Mononuclear cell (primary cell): Measurements from ENCODE around the gene ARSG. TPM values are rescaled to one million over a fixed set of nuclear protein-coding genes. Genes with fewer than 3 reads are reported as not detected.
"Not testable (repeated sequence)": the region's sequence is repeated elsewhere in the genome, so short reads cannot be mapped to it uniquely, and the experiment has no call there.

Source experiments
- H3K27me3 ChIP-seq: 2 replicates; pipeline ENCODE4 v1.6.0; 2011; ENCODE audit warnings: low read length, control low read depth; ENCODE audit not compliant: insufficient read depth
- H3K4me1 ChIP-seq: 2 replicates; pipeline ENCODE4 v1.5.1; 2011; ENCODE audit warnings: mild to moderate bottlenecking, low read length, control low read depth; ENCODE audit not compliant: insufficient read depth
- H3K4me3 ChIP-seq: 2 replicates; pipeline ENCODE4 v1.5.1; 2011; ENCODE audit warnings: mild to moderate bottlenecking, low read length, moderate library complexity
- H3K9me3 ChIP-seq: 2 replicates; pipeline ENCODE4 v1.5.1; 2011; ENCODE audit warnings: low read depth, mild to moderate bottlenecking, control low read depth, low read length
- total RNA-seq: library from RNA; depleted of rRNA; stranded (reverse); fragments of >200 nt; gene quantifications from one replicate; pipeline ENCODE4 v1.2.3, GENCODE V29; 2012

Gene ARSG
- total RNA-seq, 1 donor, result 18.5 TPM

DNA sequence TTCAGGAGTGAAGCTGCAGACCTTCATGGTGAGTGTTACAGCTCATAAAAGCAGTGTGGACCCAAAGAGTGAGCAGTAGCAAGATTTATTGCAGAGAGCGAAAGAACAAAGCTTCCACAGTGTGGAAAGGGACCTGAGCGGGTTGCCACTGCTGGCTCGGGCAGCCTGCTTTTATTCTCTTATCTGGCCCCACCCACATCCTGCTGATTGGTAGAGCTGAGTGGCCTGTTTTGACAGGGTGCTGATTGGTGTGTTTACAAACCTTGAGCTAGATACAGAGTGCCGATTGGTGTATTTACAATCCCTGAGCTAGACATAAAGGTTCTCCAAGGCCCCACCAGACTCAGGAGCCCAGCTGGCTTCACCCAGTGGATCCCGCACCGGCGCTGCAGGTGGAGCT, 17.2 kb downstream of the ARSG start:
- not testable (repeated sequence) for H3K27me3 ChIP-seq, H3K9me3 ChIP-seq, H3K4me3 ChIP-seq
- H3K4me1 ChIP-seq, result peaks cover 64% of the 10 kb centered on the region

DNA sequence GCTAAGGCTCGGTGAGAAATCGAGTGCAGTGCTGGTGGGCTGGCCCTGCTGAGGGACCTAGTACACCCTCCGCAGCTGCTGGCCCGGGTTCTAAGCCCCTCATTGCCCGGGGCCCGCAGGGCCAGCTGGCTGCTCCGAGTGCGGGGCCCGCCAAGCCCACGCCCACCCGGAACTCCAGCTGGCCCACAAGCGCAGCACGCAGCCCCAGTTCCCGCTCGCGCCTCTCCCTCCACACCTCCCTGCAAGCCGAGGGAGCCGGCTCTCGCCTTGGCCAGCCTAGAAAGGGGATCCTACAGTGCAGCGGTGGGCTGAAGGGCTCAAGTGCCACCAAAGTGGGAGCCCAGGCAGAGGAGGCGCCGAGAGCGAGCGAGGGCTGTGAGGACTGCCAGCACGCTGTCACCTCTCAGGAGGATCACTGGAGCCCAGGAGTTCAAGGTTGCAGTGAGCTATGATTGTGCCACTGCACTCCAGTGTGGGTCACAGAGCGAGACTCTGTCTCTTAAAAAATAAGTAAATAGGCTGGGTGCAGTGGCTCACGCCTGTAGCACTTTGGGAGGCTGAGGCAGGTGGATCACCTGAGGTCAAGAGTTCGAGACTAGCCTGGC, 17.9 kb downstream of the ARSG start:
- H3K27me3 ChIP-seq, H3K4me3 ChIP-seq, H3K9me3 ChIP-seq: not testable (repeated sequence)
- peaks cover 68% of the 10 kb centered on the region for H3K4me1 ChIP-seq

DNA sequence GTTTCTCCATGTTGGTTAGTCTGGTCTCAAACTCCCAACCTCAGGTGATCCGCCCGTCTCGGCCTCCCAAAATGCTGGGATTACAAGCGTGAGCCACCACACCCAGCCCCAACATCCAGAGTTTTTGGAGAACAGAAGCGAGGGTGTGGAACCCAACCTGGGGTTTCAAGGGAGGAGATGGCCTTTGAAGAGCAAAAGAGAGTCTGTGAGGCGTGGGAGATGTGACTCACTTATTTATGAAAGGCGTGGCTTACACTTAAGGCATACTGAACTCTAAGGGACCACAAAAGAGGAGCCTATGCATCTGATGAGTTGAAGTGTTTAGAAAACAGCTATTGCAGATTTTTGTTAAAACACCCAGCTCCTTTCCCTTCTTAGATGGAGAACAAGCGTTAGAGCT, 18.9 kb downstream of the ARSG start:
- peaks cover 68% of the 10 kb centered on the region for H3K4me1 ChIP-seq

DNA sequence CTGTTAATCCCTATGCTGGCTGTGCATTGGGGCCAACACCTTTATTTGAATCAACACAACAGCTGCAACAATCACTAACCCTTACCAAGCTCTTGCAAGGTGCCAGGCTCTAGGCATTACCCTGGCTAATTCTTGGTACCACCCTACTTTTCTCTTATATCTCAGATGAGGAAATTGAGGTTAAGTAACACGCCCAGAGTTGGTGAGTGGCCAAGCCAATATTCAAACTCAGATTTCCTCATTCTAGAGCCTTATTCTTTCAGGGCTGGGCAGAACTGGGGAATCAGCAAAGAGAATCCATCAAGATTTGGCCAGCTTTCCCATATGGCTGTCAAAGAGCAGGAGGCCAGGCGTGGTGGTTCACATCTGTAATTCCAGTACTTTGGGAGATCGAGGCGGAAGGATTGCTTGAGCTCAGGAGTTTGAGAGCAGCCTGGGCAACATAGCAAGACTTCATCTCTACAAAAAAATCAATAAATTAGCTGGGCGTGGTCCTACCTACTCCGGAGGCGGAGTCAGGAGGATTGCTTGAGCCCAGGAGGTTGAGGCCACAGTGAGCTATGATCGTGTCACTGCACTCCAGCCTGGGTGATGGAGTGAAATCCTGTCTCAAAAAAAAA, 23.7 kb downstream of the ARSG start:
- H3K27me3 ChIP-seq, result no peaks in the 10 kb centered on the region
- H3K4me1 ChIP-seq, result peaks cover 99% of the 10 kb centered on the region
- no peaks in the 10 kb centered on the region for H3K9me3 ChIP-seq
- H3K4me3 ChIP-seq, result no peak overlapping the region

More for the DNA sequence above, 18.9 kb downstream of the ARSG start:
- H3K9me3 ChIP-seq, result no peaks in the 10 kb centered on the region
- H3K4me3 ChIP-seq, result no peak overlapping the region
- no peaks in the 10 kb centered on the region for H3K27me3 ChIP-seq

GRCh38 chr17:68315930-68316329, 24.6 kb downstream of the ARSG start:
- H3K27me3 ChIP-seq, result no peaks in the 10 kb centered on the region
- H3K4me1 ChIP-seq, result peaks cover 95% of the 10 kb centered on the region
- no peak overlapping the region for H3K4me3 ChIP-seq
- H3K9me3 ChIP-seq, result no peaks in the 10 kb centered on the region

DNA sequence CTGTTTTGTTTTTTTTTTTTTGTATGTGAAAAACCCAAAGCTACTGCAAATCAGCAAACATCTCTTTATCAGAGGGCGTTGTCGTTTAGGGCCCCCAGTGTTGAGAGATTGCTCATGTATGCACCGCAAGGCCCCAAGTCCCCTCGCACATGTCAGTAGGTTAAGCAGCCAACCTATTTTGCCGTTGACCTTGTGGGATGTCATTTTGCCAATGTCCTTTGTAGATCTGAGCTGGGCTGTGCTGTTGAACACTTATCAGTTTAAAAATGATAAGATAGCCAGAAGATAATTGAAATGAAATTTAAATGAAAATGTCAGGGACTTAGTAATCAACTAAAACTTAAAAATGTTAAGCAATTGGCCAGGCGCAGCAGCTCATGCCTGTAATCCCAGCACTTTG, 26.2 kb downstream of the ARSG start:
- Histone ChIP-seq H3K27me3 (no peaks in the 10 kb centered on the region), H3K4me3 (no peak overlapping the region), H3K9me3 (no peaks in the 10 kb centered on the region), H3K4me1 (peaks cover 80% of the 10 kb centered on the region)

- Histone ChIP-seq H3K4me1 (peaks cover 71% of the 10 kb centered on the region), H3K4me3 (no peak overlapping the region), H3K27me3 (no peaks in the 10 kb centered on the region), H3K9me3 (no peaks in the 10 kb centered on the region)
These were observed 27.1 kb downstream of the ARSG start for GRCh38 chr17:68318103-68318991.

- Histone ChIP-seq H3K4me3 (no peak overlapping the region), H3K4me1 (peaks cover 59% of the 10 kb centered on the region)
These were observed 28.3 kb downstream of the ARSG start for GRCh38 chr17:68319410-68320162.

DNA sequence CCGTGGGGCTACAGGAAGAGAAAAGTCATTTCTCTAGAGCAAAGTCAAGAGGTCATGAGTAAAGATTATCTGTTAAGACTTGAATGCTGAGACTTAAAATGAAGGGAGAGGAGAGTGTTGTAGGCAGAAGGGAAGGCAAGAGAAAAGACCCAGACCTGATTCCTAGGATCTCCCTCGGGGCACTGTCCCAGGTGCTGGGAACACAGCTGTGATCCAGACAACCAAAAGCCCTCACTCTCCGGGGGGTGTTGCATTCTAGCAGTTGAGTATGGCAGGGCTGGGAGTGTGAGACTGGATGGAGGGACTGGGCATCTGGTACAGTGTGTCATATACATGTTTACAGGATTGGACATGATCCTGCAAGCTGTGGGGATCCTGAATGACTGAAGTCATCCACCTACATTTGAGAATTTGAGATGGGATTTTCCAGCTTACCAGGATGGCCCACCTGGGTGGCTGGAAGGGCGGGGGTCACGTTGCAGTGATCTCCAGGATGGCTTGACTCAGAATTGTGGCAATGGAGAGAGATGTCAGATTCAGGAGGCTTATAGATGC, 29.1 kb downstream of the ARSG start:
- Histone ChIP-seq H3K4me1 (peaks cover 51% of the 10 kb centered on the region), H3K4me3 (no peak overlapping the region), H3K9me3 (no peaks in the 10 kb centered on the region), H3K27me3 (no peaks in the 10 kb centered on the region)

More at GRCh38 chr17:68319410-68320162, 28.3 kb downstream of the ARSG start:
- H3K9me3 ChIP-seq, result no peaks in the 10 kb centered on the region
- H3K27me3 ChIP-seq, result no peaks in the 10 kb centered on the region

- Histone ChIP-seq H3K4me1 (peaks cover 44% of the 10 kb centered on the region), H3K9me3 (no peaks in the 10 kb centered on the region), H3K4me3 (no peak overlapping the region), H3K27me3 (no peaks in the 10 kb centered on the region)
These were observed 29.8 kb downstream of the ARSG start for GRCh38 chr17:68320943-68321555.

- H3K9me3 ChIP-seq, result no peaks in the 10 kb centered on the region
- H3K4me1 ChIP-seq, result peaks cover 39% of the 10 kb centered on the region
- H3K27me3 ChIP-seq, result no peaks in the 10 kb centered on the region
- H3K4me3 ChIP-seq, result no peak overlapping the region
These were observed 30.3 kb downstream of the ARSG start for GRCh38 chr17:68321556-68321954.

GRCh38 chr17:68322630-68323029, 31.3 kb downstream of the ARSG start:
- no peak overlapping the region for H3K4me3 ChIP-seq

GRCh38 chr17:68324114-68324513, 32.8 kb downstream of the ARSG start:
- H3K9me3 ChIP-seq, result no peaks in the 10 kb centered on the region
- no peaks in the 10 kb centered on the region for H3K27me3 ChIP-seq
- H3K4me3 ChIP-seq, result no peak overlapping the region
- peaks cover 15% of the 10 kb centered on the region for H3K4me1 ChIP-seq

More at GRCh38 chr17:68322630-68323029, 31.3 kb downstream of the ARSG start:
- Histone ChIP-seq H3K4me1 (peaks cover 28% of the 10 kb centered on the region), H3K27me3 (no peaks in the 10 kb centered on the region), H3K9me3 (no peaks in the 10 kb centered on the region)

GRCh38 chr17:68324654-68325336, 33.5 kb downstream of the ARSG start:
- Histone ChIP-seq H3K4me1 (peaks cover 8% of the 10 kb centered on the region), H3K4me3 (no peak overlapping the region), H3K9me3 (no peaks in the 10 kb centered on the region), H3K27me3 (no peaks in the 10 kb centered on the region)
